Measurements from ENCODE around the gene ZBTB46.

- TF ChIP-seq CTCF (conservative IDR thresholded peaks at IDR 0.05; ENCODE audit: low read length), result no peak
- TF ChIP-seq EZH2phosphoT487 (IDR thresholded peaks at IDR 0.05; ENCODE audit: borderline replicate concordance), result no peak
Measured at GRCh38 chr20:63839620-63840019, 8.6 kb upstream of the ZBTB46 start.
